Measurements from ENCODE around the gene MAP6.

The MAP6 gene

GRCh38 chr11:75652936-75653335 lies 15.9 kb downstream of the MAP6 start:
- TF ChIP-seq ZNF565 (CRISPR knock-in tag; conservative IDR thresholded peaks at IDR 0.05; ENCODE audit: low read depth): no peak
- TF ChIP-seq GLIS3 (CRISPR knock-in tag; IDR thresholded peaks at IDR 0.05): no peak
- TF ChIP-seq POU6F1 (CRISPR knock-in tag; IDR thresholded peaks at IDR 0.05; ENCODE audit: borderline replicate concordance, low read depth): no peak
- TF ChIP-seq RARB (CRISPR knock-in tag; IDR thresholded peaks at IDR 0.05): no peak
- no peak for ATAC-seq

GRCh38 chr11:75651218-75651617 lies 17.6 kb downstream of the MAP6 start:
- TF ChIP-seq TSHZ2 (CRISPR knock-in tag; IDR thresholded peaks at IDR 0.05) (no peak), ZNF8 (CRISPR knock-in tag; IDR thresholded peaks at IDR 0.05) (no peak), OSR1 (CRISPR knock-in tag; IDR thresholded peaks at IDR 0.05) (no peak), POU6F1 (CRISPR knock-in tag; IDR thresholded peaks at IDR 0.05; ENCODE audit: borderline replicate concordance, low read depth) (no peak), ZFP3 (CRISPR knock-in tag; IDR thresholded peaks at IDR 0.05) (no peak), PPARA (CRISPR knock-in tag; IDR thresholded peaks at IDR 0.05; ENCODE audit: borderline replicate concordance) (no peak), RARB (CRISPR knock-in tag; IDR thresholded peaks at IDR 0.05) (no peak), ISL1 (CRISPR knock-in tag; IDR thresholded peaks at IDR 0.05) (no peak), ARNTL (CRISPR knock-in tag; IDR thresholded peaks at IDR 0.05; ENCODE audit: borderline replicate concordance, low read depth) (no peak), ZFP30 (CRISPR knock-in tag; IDR thresholded peaks at IDR 0.05) (no peak), TOX (CRISPR knock-in tag; IDR thresholded peaks at IDR 0.05; ENCODE audit: borderline replicate concordance) (no peak), CSRNP3 (CRISPR knock-in tag; IDR thresholded peaks at IDR 0.05) (no peak)
- ATAC-seq: no peak

GRCh38 chr11:75650167-75650723 lies 18.6 kb downstream of the MAP6 start:
- ATAC-seq: no peak
- no peak for TF ChIP-seq POU6F1 (CRISPR knock-in tag; IDR thresholded peaks at IDR 0.05; ENCODE audit: borderline replicate concordance, low read depth)
- TF ChIP-seq CREB5 (CRISPR knock-in tag; IDR thresholded peaks at IDR 0.05; ENCODE audit: low read depth): no peak
- no peak for TF ChIP-seq ZNF565 (CRISPR knock-in tag; conservative IDR thresholded peaks at IDR 0.05; ENCODE audit: low read depth)
- TF ChIP-seq PPARA (CRISPR knock-in tag; IDR thresholded peaks at IDR 0.05; ENCODE audit: borderline replicate concordance): no peak
- no peak for TF ChIP-seq ARNTL (CRISPR knock-in tag; IDR thresholded peaks at IDR 0.05; ENCODE audit: borderline replicate concordance, low read depth)
- TF ChIP-seq GLIS3 (CRISPR knock-in tag; IDR thresholded peaks at IDR 0.05): no peak
- TF ChIP-seq ZNF70 (CRISPR knock-in tag; IDR thresholded peaks at IDR 0.05): no peak
- no peak for TF ChIP-seq ZC3H10 (CRISPR knock-in tag; IDR thresholded peaks at IDR 0.05)
- no peak for TF ChIP-seq RARB (CRISPR knock-in tag; IDR thresholded peaks at IDR 0.05)
- no peak for TF ChIP-seq SNAI2 (CRISPR knock-in tag; IDR thresholded peaks at IDR 0.05)
- no peak for TF ChIP-seq CSDC2 (CRISPR knock-in tag; IDR thresholded peaks at IDR 0.05)
- TF ChIP-seq, protein P1, sequence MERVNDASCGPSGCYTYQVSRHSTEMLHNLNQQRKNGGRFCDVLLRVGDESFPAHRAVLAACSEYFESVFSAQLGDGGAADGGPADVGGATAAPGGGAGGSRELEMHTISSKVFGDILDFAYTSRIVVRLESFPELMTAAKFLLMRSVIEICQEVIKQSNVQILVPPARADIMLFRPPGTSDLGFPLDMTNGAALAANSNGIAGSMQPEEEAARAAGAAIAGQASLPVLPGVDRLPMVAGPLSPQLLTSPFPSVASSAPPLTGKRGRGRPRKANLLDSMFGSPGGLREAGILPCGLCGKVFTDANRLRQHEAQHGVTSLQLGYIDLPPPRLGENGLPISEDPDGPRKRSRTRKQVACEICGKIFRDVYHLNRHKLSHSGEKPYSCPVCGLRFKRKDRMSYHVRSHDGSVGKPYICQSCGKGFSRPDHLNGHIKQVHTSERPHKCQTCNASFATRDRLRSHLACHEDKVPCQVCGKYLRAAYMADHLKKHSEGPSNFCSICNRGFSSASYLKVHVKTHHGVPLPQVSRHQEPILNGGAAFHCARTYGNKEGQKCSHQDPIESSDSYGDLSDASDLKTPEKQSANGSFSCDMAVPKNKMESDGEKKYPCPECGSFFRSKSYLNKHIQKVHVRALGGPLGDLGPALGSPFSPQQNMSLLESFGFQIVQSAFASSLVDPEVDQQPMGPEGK (CRISPR knock-in tag; IDR thresholded peaks at IDR 0.05; ENCODE audit: borderline replicate concordance): no peak
- TF ChIP-seq TSHZ2 (CRISPR knock-in tag; IDR thresholded peaks at IDR 0.05): no peak
- TF ChIP-seq TOX (CRISPR knock-in tag; IDR thresholded peaks at IDR 0.05; ENCODE audit: borderline replicate concordance): no peak

Measured in SK-N-SH treated with all-trans-retinoic acid at 6 μM for 48 hours (cell line).